Thymus (tissue), 11 donors: ENCODE results near the gene YEATS2. TPM values are rescaled to one million over a fixed set of nuclear protein-coding genes. Genes with fewer than 3 reads are reported as not detected.

ENCODE experiments used
- DNase-seq, 9 donors: peaks; one replicate each; pipeline ENCODE4 v3.0.0-alpha.2; 2013; ENCODE audit warnings: low spot score in 9 of 9, low read depth in 6 of 9, missing footprints in 1 of 9
- H3K27ac ChIP-seq, 2 donors: one replicate each; pipeline ENCODE4 v1.5.1; 2013; ENCODE audit warnings: control low read depth in 1 of 2, low read depth in 1 of 2, low read length in 1 of 2, mild to moderate bottlenecking in 1 of 2, moderate library complexity in 1 of 2
- H3K27me3 ChIP-seq, 2 donors: one replicate each; pipeline ENCODE4 v1.5.1; 2013; ENCODE audit warnings: low read length in 1 of 2; ENCODE audit not compliant: control insufficient read depth in 2 of 2, insufficient read depth in 1 of 2
- H3K36me3 ChIP-seq, 2 donors: one replicate each; pipeline ENCODE4 v1.5.1; 2013; ENCODE audit warnings: low read length in 1 of 2, mild to moderate bottlenecking in 1 of 2, moderate library complexity in 1 of 2; ENCODE audit not compliant: control insufficient read depth in 2 of 2, insufficient read depth in 2 of 2
- H3K4me1 ChIP-seq, 2 donors: one replicate each; pipeline ENCODE4 v1.5.1; 2013; ENCODE audit warnings: low read length in 2 of 2; ENCODE audit not compliant: control insufficient read depth in 2 of 2, insufficient read depth in 2 of 2
- H3K4me3 ChIP-seq, 2 donors: one replicate each; pipeline ENCODE4 v1.5.1; 2013; ENCODE audit warnings: low read length in 2 of 2, control low read depth in 1 of 2, mild to moderate bottlenecking in 1 of 2
- H3K9me3 ChIP-seq, 2 donors: one replicate each; pipeline ENCODE4 v1.5.1; 2013; ENCODE audit warnings: low read length in 1 of 2, mild to moderate bottlenecking in 1 of 2; ENCODE audit not compliant: control insufficient read depth in 2 of 2, insufficient read depth in 1 of 2
- WGBS: extraction: QIAGEN DNeasy Blood & Tissue Kit; methylation state at CpG from one replicate; pipeline ENCODE4 v1.1.7; 2013; 5-methylcytosine and 5-hydroxymethylcytosine counted together
- polyA plus RNA-seq: library from polyadenylated mRNA; stranded (reverse); fragments of 200-250 nt; gene quantifications from one replicate; pipeline ENCODE4 v1.2.3, GENCODE V29; 2013
- total RNA-seq: library from RNA; stranded (reverse); fragments of 120-200 nt; gene quantifications from one replicate; pipeline ENCODE4 v1.2.4, GENCODE V29; 2013
- donor health status: healthy.

YEATS2 gene
- total and polyA plus RNA-seq, 2 donors = 11.0 to 27.9 TPM

DNA sequence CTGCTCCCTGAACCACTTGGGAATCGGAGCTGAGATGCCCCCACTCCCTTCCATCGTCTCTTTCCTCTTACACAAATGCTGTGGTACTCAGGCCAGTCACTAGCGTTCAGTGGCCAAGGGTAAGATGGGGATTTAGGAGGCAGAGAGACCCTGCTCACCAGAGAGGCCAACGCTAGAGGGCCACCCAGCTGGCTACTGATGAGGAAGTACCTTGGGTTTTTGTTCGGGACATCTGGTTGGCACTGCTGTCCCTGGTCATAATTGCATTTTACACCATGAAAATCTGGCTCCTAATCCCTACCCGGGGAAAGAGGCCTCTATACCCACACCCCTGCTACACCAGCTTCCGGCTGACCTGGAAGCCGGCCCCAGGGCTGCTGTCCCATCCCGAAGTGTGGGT is 120.0 kb downstream of the YEATS2 start:
- peaks cover 31 to 40% of the 10 kb centered on the region in 2 donors for H3K36me3 ChIP-seq
- peaks cover 14 to 40% of the 10 kb centered on the region in 2 donors for H3K4me1 ChIP-seq
- DNase-seq = no peak
- H3K27ac ChIP-seq = no peak overlapping the region
- no peaks in the 10 kb centered on the region for H3K9me3 ChIP-seq
- no peaks in the 10 kb centered on the region for H3K27me3 ChIP-seq
- H3K4me3 ChIP-seq = no peak overlapping the region
- WGBS = 97% methylated on average over 9 of the region's 9 CpGs

DNA sequence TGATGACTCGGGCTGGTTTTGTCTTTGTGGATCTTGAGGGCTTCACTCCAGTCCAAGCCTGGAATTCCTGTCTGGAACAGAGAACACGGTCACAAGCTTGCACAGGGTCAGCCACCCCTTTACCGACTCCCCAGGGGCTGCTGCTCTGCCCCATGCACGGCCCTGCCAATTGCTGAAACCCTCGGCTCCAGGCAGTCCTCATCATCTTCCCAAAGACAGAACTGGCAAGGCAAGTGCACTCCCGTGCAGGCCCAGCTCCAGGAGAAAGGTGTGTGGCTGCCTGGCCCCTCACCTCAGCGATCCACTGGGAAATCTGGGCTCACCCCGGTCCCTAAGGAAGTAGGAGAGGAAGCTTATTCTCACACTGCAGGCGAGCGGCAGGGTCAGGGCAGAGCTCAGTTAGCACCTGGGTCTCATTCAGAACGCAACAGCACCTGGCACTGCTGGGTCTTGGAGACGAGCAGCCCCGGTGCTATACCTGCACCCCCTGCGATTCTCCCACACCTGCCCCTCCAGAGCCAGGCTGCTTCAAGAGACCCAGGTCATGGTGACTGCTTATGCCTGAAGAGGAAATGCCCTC is 120.5 kb downstream of the YEATS2 start:
- H3K27ac ChIP-seq = no peak overlapping the region
- peaks cover 14 to 40% of the 10 kb centered on the region in 2 donors for H3K4me1 ChIP-seq
- H3K36me3 ChIP-seq = peaks cover 29 to 44% of the 10 kb centered on the region in 2 donors
- 97% methylated on average over 14 of the region's 14 CpGs for WGBS
- no peaks in the 10 kb centered on the region for H3K9me3 ChIP-seq
- no peak for DNase-seq
- H3K27me3 ChIP-seq = peaks cover 0 to 2% of the 10 kb centered on the region in 2 donors
- no peak overlapping the region for H3K4me3 ChIP-seq

DNA sequence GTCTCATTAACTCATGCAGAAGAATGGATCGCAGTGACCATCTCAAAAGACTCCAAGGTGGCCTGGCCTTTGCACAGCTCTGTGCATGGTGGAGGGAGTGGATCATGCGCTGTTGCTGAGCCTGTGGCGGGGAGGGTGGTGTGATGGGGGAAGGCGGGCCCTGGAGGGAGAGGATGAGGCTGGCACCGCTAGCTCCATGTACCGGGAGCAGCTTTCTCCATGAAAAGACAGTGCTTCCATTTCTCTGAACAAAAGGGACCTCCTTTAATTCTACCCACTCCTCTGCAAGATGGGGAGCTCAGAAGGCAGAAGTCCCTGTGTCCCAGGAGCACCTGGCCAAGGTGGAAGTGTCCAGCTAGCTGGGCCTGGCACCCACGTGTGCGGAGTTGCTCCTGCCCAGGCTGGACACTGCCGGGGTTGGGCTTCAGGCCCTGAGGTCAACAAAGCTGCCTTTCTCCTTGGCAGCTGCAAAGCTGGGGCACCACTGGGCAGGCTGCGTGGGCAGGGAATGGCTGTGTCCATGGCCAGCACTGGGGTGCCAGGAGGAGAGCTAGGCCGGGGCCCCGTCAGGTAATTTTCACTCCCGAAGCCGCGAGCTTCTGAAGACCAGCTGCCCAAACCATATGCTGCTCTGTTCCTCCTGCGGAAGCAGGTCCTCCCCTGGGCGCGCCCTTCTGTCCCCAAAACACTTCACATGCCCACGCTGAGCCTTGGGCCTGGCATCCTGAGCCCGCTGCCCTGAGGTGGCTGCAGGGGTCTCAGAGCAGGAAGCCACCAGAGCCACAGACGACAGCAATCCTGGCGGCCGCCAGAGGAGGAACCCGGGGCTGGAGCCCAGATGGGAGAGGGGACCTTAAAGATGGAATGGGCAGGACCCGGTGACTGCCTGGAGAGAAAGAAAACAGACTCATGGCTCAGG is 121.4 kb downstream of the YEATS2 start:
- DNase-seq = no peak
- WGBS = 96% methylated on average over 25 of the region's 25 CpGs
- Histone ChIP-seq H3K27ac (no peak overlapping the region), H3K4me3 (no peak overlapping the region), H3K27me3 (peaks cover 0 to 6% of the 10 kb centered on the region in 2 donors), H3K9me3 (no peaks in the 10 kb centered on the region), H3K4me1 (peaks cover 20 to 44% of the 10 kb centered on the region in 2 donors), H3K36me3 (peaks cover 26 to 44% of the 10 kb centered on the region in 2 donors)

DNA sequence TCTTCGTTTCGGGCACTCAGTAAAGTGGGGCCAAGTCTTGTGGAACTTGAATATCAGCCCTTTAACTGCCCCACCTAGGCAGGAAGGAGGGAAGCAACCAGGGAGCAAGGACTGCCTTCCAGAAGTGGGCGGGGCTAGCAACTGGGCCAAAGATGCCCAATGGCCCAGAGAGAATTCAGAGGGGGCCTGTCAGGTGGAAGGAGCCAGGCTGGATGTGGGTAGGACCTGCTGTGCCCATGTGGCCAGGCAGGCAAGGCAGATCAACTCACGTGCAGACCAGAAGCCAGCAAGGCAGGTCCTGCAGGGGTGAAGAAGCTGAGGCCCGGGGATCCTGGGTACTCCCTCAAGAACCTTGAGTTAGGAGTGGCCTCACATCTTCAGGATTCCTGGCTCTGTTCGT is 122.2 kb downstream of the YEATS2 start:
- no peak for DNase-seq
- Histone ChIP-seq H3K4me3 (no peak overlapping the region), H3K27me3 (peaks cover 0 to 13% of the 10 kb centered on the region in 2 donors), H3K9me3 (no peaks in the 10 kb centered on the region), H3K36me3 (peaks cover 23 to 44% of the 10 kb centered on the region in 2 donors), H3K4me1 (peaks cover 21 to 45% of the 10 kb centered on the region in 2 donors), H3K27ac (no peak overlapping the region)
- 98% methylated on average over 6 of the region's 6 CpGs for WGBS

DNA sequence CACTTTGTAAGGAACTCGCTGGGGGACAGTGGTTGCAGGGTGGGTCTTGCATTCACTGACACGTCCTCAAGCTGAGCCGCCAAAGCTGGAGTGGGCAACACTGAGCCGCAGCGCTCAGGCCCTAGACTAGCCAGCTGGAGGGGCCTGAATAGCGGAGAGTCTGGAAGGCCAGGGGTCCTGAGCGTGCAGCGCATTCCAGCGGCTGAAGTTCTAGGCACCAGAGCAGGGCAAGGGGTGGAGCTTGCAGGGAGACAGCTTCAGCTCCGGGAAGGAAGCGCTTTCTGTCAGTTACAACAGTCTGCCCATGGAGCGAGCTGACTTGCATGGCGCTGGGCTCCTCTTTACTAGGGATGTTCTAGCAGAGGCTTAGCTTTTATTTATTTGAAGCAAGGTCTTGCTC is 125.0 kb downstream of the YEATS2 start:
- Histone ChIP-seq H3K4me3 (no peak overlapping the region), H3K36me3 (peaks cover 6 to 19% of the 10 kb centered on the region in 2 donors), H3K27ac (no peak overlapping the region), H3K27me3 (peaks cover 0 to 15% of the 10 kb centered on the region in 2 donors), H3K4me1 (peaks cover 13 to 42% of the 10 kb centered on the region in 2 donors), H3K9me3 (no peaks in the 10 kb centered on the region)
- DNase-seq = no peak
- WGBS = 97% methylated on average over 13 of the region's 13 CpGs

DNA sequence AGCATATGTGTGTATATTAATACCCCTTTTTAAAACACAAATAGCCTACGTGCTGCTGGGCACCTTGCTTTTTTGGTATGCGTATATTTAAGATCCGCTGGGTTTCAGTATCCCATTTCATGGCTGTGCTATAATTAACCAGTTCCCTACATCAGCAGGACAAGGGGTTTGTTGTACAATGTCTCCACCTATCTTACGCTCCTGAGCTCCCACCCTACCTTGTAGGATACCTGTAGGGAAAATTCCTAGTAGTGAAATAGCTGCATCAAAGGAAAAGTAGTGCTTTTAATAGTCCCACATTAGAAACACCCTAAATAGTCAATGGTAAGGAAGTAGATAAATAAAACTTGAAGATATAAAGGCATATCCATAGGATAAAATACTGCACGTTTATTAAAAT is 126.4 kb downstream of the YEATS2 start:
- Histone ChIP-seq H3K4me1 (peaks cover 13 to 35% of the 10 kb centered on the region in 2 donors), H3K4me3 (peak overlapping the region; percentile 59 to 76), H3K9me3 (no peaks in the 10 kb centered on the region), H3K36me3 (peaks cover 13 to 14% of the 10 kb centered on the region in 2 donors), H3K27ac (no peak overlapping the region), H3K27me3 (peaks cover 0 to 15% of the 10 kb centered on the region in 2 donors)
- WGBS = 75% methylated on average over 5 of the region's 5 CpGs
- no peak for DNase-seq

DNA sequence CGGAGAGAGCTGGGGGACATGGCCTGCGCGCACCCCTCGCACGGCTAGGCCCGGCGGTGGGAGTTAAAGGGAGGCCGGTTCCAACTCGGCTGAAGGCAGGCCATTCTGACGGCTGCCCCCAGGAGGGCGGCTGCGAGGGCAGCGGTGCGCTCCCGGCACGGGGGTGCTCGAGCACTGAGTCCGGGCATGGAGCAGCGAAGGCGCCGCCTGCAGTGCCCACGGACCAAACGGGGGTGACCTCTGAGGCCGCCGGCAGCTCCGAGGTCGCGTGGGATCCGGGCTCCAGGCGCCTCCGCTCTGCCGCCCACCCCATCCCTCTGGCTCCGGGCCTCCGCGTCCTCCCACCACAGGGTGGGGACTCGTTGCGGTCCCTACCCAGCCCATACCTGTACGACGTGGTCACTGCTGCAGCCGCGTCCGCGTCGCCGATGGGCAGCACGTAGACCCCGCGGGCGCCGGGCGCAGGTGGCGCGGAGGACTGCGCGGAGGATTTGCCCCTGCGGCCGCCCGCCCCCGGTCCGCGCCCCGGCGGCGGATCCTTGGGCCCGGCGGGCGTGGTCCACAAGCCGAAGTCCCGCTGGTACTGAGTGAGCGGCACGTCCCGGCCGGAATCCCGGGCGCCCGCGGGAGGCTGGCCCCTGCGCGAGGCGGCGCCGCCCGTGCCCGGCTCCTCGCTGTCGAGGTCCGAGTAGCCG is 127.3 kb downstream of the YEATS2 start:
- WGBS = under 1% methylated on average over 88 of the region's 88 CpGs
- Histone ChIP-seq H3K4me3 (peak overlapping the region; percentile 59 to 76), H3K4me1 (peaks cover 13 to 35% of the 10 kb centered on the region in 2 donors), H3K36me3 (peaks cover 16 to 18% of the 10 kb centered on the region in 2 donors), H3K9me3 (no peaks in the 10 kb centered on the region), H3K27ac (no peak overlapping the region), H3K27me3 (peaks cover 0 to 15% of the 10 kb centered on the region in 2 donors)
- DNase-seq = peak in 2 of 9 donors; percentile 26 to 37

DNA sequence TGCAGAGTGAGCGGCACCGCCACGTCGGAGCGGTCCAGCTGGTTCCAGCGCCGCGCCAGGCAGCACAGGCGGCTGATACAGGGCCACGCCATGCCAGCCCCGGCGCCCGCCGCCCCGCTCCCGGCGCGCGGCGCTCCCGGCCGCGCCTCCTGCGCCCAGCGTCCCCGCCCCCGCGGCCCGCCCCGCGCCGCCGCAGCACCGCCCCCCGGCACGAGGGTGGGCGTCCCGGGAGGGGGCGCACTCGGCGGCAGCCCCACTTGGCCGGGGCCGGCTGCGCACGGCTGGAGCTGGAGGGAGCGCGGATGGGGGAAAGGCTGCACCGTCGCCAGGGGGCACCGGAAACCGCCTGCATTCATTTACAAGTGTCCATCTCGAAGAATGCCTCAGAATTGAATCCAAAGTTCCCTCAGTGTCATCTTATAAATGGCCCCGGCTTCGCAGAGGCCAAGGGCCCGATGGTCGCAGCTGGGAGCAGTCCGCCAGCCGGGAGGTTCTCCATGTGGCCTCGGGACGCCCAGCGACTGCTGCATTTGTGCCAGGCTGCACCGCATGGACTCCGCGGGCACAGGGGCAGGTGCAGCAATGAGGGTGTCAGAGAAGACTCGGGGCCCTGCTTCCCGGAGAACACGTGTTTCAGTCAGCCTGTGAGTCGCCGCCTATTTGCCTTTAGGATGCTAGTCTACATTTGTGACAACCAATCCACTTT is 128.0 kb downstream of the YEATS2 start, which contains the start of gene MAP6D1:
MAP6D1 (minus strand) TSS at position 122 of the 706 bp plus-strand sequence; CDS start at position 92, 30 bp downstream.
- Histone ChIP-seq H3K36me3 (peaks cover 21 to 25% of the 10 kb centered on the region in 2 donors), H3K9me3 (no peaks in the 10 kb centered on the region), H3K4me1 (peaks cover 13 to 35% of the 10 kb centered on the region in 2 donors), H3K27ac (peak within 1 kb of the TSS; percentile 57 to 74), H3K4me3 (peak within 1 kb of the TSS; percentile 59 to 76), H3K27me3 (peaks cover 0 to 15% of the 10 kb centered on the region in 2 donors)
- WGBS = 8% methylated on average over 68 of the region's 69 CpGs
- peak in 5 of 9 donors; percentile 42 to 76 (median 59) for DNase-seq
